Osteoblast (primary cell): ENCODE results near the gene CLEC4F. TPM values are rescaled to one million over a fixed set of nuclear protein-coding genes. Genes with fewer than 3 reads are reported as not detected.

Source experiments
- DNase-seq: peaks from one replicate; pipeline ENCODE4 v3.0.0; 2011; ENCODE audit warnings: low spot score, mixed read lengths; ENCODE audit not compliant: insufficient read length; ENCODE audit errors: missing footprints
- H2AFZ ChIP-seq: 2 replicates; pipeline ENCODE4 v1.6.0; 2011; ENCODE audit warnings: mild to moderate bottlenecking, low read length
- H3K27ac ChIP-seq: 2 replicates; pipeline ENCODE4 v1.5.1; 2011; ENCODE audit warnings: mild to moderate bottlenecking, low read depth, low read length, moderate library complexity
- H3K27me3 ChIP-seq: 2 replicates; pipeline ENCODE4 v1.6.0; 2012; ENCODE audit warnings: mild to moderate bottlenecking, control low read depth, inconsistent platforms, low read length, moderate library complexity; ENCODE audit not compliant: insufficient read depth
- H3K36me3 ChIP-seq: 2 replicates; pipeline ENCODE4 v1.5.1; 2011; ENCODE audit warnings: mild to moderate bottlenecking, low read length, control low read depth, moderate library complexity; ENCODE audit not compliant: insufficient read depth
- H3K4me1 ChIP-seq: 2 replicates; pipeline ENCODE4 v1.5.1; 2011; ENCODE audit warnings: mild to moderate bottlenecking, low read length, control low read depth, moderate library complexity; ENCODE audit not compliant: insufficient read depth
- H3K4me2 ChIP-seq: 2 replicates; pipeline ENCODE4 v1.6.0; 2011; ENCODE audit warnings: mild to moderate bottlenecking, low read length; ENCODE audit not compliant: insufficient read depth
- H3K4me3 ChIP-seq: fragments of 200-600 bp; sonication (generic); 3 replicates; pipeline ENCODE4 v1.5.1; 2012; ENCODE audit warnings: mild to moderate bottlenecking, low read length, inconsistent platforms; ENCODE audit not compliant: insufficient read depth
- H3K79me2 ChIP-seq: 2 replicates; pipeline ENCODE4 v1.6.0; 2012; ENCODE audit warnings: mild to moderate bottlenecking, low read length, control low read depth, inconsistent platforms; ENCODE audit not compliant: insufficient read depth
- H3K9me3 ChIP-seq: 2 replicates; pipeline ENCODE4 v1.5.1; 2011; ENCODE audit warnings: low read depth, low read length, control low read depth
- H4K20me1 ChIP-seq: 2 replicates; pipeline ENCODE4 v1.6.0; 2012; ENCODE audit warnings: mild to moderate bottlenecking, low read length, control low read depth; ENCODE audit not compliant: insufficient read depth
- CTCF ChIP-seq: IDR thresholded peaks from 2 replicates; pipeline ENCODE4 v1.5.1; 2011; ENCODE audit warnings: mild to moderate bottlenecking, low read depth, low read length, moderate library complexity; ENCODE audit errors: extremely low read depth
- total RNA-seq: library from RNA; depleted of rRNA; stranded (reverse); fragments of >200 nt; gene quantifications from 2 replicates; pipeline ENCODE4 v1.2.3, GENCODE V29; 2012

The CLEC4F gene
- total RNA-seq, 1 donor = not detected

GRCh38 chr2:70769450-70769849 is 50.9 kb downstream of the CLEC4F start:
- Histone ChIP-seq H3K4me3 (no peak overlapping the region), H3K36me3 (no peaks in the 10 kb centered on the region), H3K9me3 (no peaks in the 10 kb centered on the region), H2AFZ (no peak overlapping the region), H3K4me2 (no peak overlapping the region), H3K27me3 (peaks cover 66% of the 10 kb centered on the region), H3K4me1 (no peaks in the 10 kb centered on the region), H3K27ac (no peak overlapping the region), H3K79me2 (no peaks in the 10 kb centered on the region), H4K20me1 (no peaks in the 10 kb centered on the region)
- no peak for DNase-seq
- TF ChIP-seq CTCF = no peak

- no peaks in the 10 kb centered on the region for H3K36me3 ChIP-seq
- H4K20me1 ChIP-seq = no peaks in the 10 kb centered on the region
- H3K27ac ChIP-seq = no peak overlapping the region
- no peak for TF ChIP-seq CTCF
- H2AFZ ChIP-seq = no peak overlapping the region
- no peak for DNase-seq
- H3K9me3 ChIP-seq = no peaks in the 10 kb centered on the region
- no peak overlapping the region for H3K4me2 ChIP-seq
- H3K4me3 ChIP-seq = no peak overlapping the region
- H3K79me2 ChIP-seq = no peaks in the 10 kb centered on the region
- H3K4me1 ChIP-seq = no peaks in the 10 kb centered on the region
- H3K27me3 ChIP-seq = peaks cover 70% of the 10 kb centered on the region
Measured at GRCh38 chr2:70768590-70769085, 51.8 kb downstream of the CLEC4F start.

- H3K27ac ChIP-seq = no peak within 1 kb of the TSS
- H3K36me3 ChIP-seq = no peaks in the 10 kb centered on the region
- no peaks in the 10 kb centered on the region for H4K20me1 ChIP-seq
- no peaks in the 10 kb centered on the region for H3K79me2 ChIP-seq
- TF ChIP-seq CTCF = no peak
- H3K4me1 ChIP-seq = no peaks in the 10 kb centered on the region
- H2AFZ ChIP-seq = no peak within 1 kb of the TSS
- H3K4me2 ChIP-seq = peak within 1 kb of the TSS; percentile 32
- no peaks in the 10 kb centered on the region for H3K9me3 ChIP-seq
- H3K27me3 ChIP-seq = peaks cover 70% of the 10 kb centered on the region
- no peak within 1 kb of the TSS for H3K4me3 ChIP-seq
- peak; percentile 87 for DNase-seq
Measured at GRCh38 chr2:70767699-70768589, 52.5 kb downstream of the CLEC4F start, which contains the start of gene ADD2. TSS of gene ADD2 (minus strand) at chr2:70768200. CDS start at chr2:70706408, 61,792 bp downstream.

- Histone ChIP-seq H3K36me3 (no peaks in the 10 kb centered on the region), H3K9me3 (no peaks in the 10 kb centered on the region), H3K4me3 (no peak overlapping the region), H3K4me1 (no peaks in the 10 kb centered on the region), H3K4me2 (no peak overlapping the region), H2AFZ (no peak overlapping the region), H3K27me3 (peaks cover 65% of the 10 kb centered on the region), H4K20me1 (no peaks in the 10 kb centered on the region), H3K27ac (no peak overlapping the region), H3K79me2 (no peaks in the 10 kb centered on the region)
- DNase-seq = no peak
- no peak for TF ChIP-seq CTCF
Measured at GRCh38 chr2:70767079-70767698, 53.2 kb downstream of the CLEC4F start.
